ENCODE data around the gene ARFGEF3. TPM values are rescaled to one million over a fixed set of nuclear protein-coding genes. Genes with fewer than 3 reads are reported as not detected.

Gene ARFGEF3
- total RNA-seq, 4 donors from 2014 or later: 6.7 to 17.1 (median 13.2) TPM

DNA sequence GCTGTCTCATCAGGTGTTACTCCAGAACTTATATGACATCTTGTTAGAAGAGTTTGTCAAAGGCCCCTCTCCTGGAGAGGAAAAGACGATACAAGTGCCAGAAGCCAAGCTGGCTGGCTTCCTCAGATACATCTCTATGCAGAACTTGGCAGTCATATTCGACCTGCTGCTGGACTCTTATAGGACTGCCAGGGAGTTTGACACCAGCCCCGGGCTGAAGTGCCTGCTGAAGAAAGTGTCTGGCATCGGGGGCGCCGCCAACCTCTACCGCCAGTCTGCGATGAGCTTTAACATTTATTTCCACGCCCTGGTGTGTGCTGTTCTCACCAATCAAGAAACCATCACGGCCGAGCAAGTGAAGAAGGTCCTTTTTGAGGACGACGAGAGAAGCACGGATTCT is 172.3 kb downstream of the ARFGEF3 start:
- Histone ChIP-seq H3K4me1 (no peaks in the 10 kb centered on the region), H3K9me3 (no peaks in the 10 kb centered on the region), H3K36me3 (peaks cover 0 to 4% (median 0%) of the 10 kb centered on the region in 4 donors), H3K27me3 (no peaks in the 10 kb centered on the region), H3K4me3 (no peak overlapping the region), H3K27ac (no peak overlapping the region)
- in situ Hi-C loops (cut with MboI; ENCODE audit: low pct_ligation_motif_present in 1 of 4, low pct_unique_long_range_greater_than_20kb in 1 of 4, low sequenced_read_pairs in 3 of 4): no loop called here
- intact Hi-C loops (cut with DNase I; ENCODE audit: low total_unique reads): no loop called here
- no peak for DNase-seq
- 91% methylated on average over 14 of the region's 14 CpGs; no CpG with 5 or more reads in 1 of the 2 donors for WGBS, 2 donors (ENCODE audit: low coverage in 1 of 2)
- TF ChIP-seq POLR2A (IDR thresholded peaks at IDR 0.05) (no peak), POLR2AphosphoS5 (IDR thresholded peaks at IDR 0.05) (no peak), EP300 (IDR thresholded peaks at IDR 0.05; ENCODE audit: low read depth) (no peak)
- TF ChIP-seq, protein P1, sequence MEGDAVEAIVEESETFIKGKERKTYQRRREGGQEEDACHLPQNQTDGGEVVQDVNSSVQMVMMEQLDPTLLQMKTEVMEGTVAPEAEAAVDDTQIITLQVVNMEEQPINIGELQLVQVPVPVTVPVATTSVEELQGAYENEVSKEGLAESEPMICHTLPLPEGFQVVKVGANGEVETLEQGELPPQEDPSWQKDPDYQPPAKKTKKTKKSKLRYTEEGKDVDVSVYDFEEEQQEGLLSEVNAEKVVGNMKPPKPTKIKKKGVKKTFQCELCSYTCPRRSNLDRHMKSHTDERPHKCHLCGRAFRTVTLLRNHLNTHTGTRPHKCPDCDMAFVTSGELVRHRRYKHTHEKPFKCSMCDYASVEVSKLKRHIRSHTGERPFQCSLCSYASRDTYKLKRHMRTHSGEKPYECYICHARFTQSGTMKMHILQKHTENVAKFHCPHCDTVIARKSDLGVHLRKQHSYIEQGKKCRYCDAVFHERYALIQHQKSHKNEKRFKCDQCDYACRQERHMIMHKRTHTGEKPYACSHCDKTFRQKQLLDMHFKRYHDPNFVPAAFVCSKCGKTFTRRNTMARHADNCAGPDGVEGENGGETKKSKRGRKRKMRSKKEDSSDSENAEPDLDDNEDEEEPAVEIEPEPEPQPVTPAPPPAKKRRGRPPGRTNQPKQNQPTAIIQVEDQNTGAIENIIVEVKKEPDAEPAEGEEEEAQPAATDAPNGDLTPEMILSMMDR (IDR thresholded peaks at IDR 0.05): no peak

DNA sequence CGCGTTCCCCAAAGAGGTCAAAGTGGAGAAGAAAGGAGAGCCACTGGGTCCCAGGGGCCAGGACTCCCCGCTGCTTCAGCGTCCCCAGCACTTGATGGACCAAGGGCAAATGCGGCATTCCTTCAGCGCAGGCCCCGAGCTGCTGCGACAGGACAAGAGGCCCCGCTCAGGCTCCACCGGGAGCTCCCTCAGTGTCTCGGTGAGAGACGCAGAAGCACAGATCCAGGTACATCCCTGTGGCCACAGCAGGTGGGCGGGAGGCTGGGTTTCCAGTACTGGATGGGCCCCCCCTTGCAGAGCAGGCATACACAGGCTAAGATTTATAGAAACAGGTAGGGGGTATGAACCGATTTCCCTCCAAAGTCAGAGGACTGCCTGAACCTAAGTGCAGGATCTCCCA is 173.2 kb downstream of the ARFGEF3 start:
- in situ Hi-C loops (cut with MboI; ENCODE audit: low pct_ligation_motif_present in 1 of 4, low pct_unique_long_range_greater_than_20kb in 1 of 4, low sequenced_read_pairs in 3 of 4): no loop called here
- intact Hi-C loops (cut with DNase I; ENCODE audit: low total_unique reads): no loop called here
- no peak overlapping the region for H3K4me3 ChIP-seq
- peaks cover 0 to 4% (median 0%) of the 10 kb centered on the region in 4 donors for H3K36me3 ChIP-seq
- DNase-seq: no peak
- no peak for TF ChIP-seq POLR2AphosphoS5 (IDR thresholded peaks at IDR 0.05)
- TF ChIP-seq POLR2A (IDR thresholded peaks at IDR 0.05): no peak
- no peak for TF ChIP-seq EP300 (IDR thresholded peaks at IDR 0.05; ENCODE audit: low read depth)
- TF ChIP-seq, protein P1 (IDR thresholded peaks at IDR 0.05): no peak
- WGBS, 2 donors (ENCODE audit: low coverage in 1 of 2): 95 to 100% methylated on average over 1 to 13 of the region's 14 CpGs
- H3K9me3 ChIP-seq: no peaks in the 10 kb centered on the region
- H3K4me1 ChIP-seq: no peaks in the 10 kb centered on the region
- no peaks in the 10 kb centered on the region for H3K27me3 ChIP-seq
- H3K27ac ChIP-seq: no peak overlapping the region

DNA sequence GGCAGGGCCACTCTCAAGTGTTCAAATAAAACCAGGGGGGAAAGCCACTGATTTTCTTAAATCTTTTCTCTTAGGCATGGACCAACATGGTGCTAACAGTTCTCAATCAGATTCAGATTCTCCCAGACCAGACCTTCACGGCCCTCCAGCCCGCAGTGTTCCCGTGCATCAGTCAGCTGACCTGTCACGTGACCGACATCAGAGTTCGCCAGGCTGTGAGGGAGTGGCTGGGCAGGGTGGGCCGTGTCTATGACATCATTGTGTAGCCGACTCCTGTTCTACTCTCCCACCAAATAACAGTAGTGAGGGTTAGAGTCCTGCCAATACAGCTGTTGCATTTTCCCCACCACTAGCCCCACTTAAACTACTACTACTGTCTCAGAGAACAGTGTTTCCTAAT is 174.5 kb downstream of the ARFGEF3 start:
- Histone ChIP-seq H3K4me3 (no peak overlapping the region), H3K9me3 (no peaks in the 10 kb centered on the region), H3K27ac (no peak overlapping the region), H3K4me1 (no peaks in the 10 kb centered on the region), H3K36me3 (peaks cover 0 to 4% (median 0%) of the 10 kb centered on the region in 4 donors), H3K27me3 (no peaks in the 10 kb centered on the region)
- TF ChIP-seq POLR2A (IDR thresholded peaks at IDR 0.05) (no peak), EP300 (IDR thresholded peaks at IDR 0.05; ENCODE audit: low read depth) (no peak), POLR2AphosphoS5 (IDR thresholded peaks at IDR 0.05) (no peak)
- TF ChIP-seq, protein P1 (IDR thresholded peaks at IDR 0.05): no peak
- intact Hi-C loops (cut with DNase I; ENCODE audit: low total_unique reads) (no loop called here), in situ Hi-C loops (cut with MboI; ENCODE audit: low pct_ligation_motif_present in 1 of 4, low pct_unique_long_range_greater_than_20kb in 1 of 4, low sequenced_read_pairs in 3 of 4) (no loop called here)
- WGBS, 2 donors (ENCODE audit: low coverage in 1 of 2): 80 to 92% methylated on average over 1 to 8 of the region's 8 CpGs
- no peak for DNase-seq

DNA sequence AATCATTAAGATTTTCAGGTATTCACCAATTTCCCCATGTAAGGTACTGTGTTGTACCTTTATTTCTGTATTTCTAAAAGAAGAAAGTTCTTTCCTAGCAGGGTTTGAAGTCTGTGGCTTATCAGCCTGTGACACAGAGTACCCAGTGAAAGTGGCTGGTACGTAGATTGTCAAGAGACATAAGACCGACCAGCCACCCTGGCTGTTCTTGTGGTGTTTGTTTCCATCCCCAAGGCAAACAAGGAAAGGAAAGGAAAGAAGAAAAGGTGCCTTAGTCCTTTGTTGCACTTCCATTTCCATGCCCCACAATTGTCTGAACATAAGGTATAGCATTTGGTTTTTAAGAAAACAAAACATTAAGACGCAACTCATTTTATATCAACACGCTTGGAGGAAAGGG is 175.3 kb downstream of the ARFGEF3 start:
- intact Hi-C loops (cut with DNase I; ENCODE audit: low total_unique reads) (no loop called here), in situ Hi-C loops (cut with MboI; ENCODE audit: low pct_ligation_motif_present in 1 of 4, low pct_unique_long_range_greater_than_20kb in 1 of 4, low sequenced_read_pairs in 3 of 4) (no loop called here)
- WGBS, 2 donors (ENCODE audit: low coverage in 1 of 2): 90 to 97% methylated on average over 4 of the region's 4 CpGs

More for the DNA sequence above, 175.3 kb downstream of the ARFGEF3 start:
- H3K4me1 ChIP-seq: no peaks in the 10 kb centered on the region
- peaks cover 0 to 4% (median 0%) of the 10 kb centered on the region in 4 donors for H3K36me3 ChIP-seq
- no peak for TF ChIP-seq EP300 (IDR thresholded peaks at IDR 0.05; ENCODE audit: low read depth)
- no peak for TF ChIP-seq POLR2AphosphoS5 (IDR thresholded peaks at IDR 0.05)
- no peak for TF ChIP-seq POLR2A (IDR thresholded peaks at IDR 0.05)
- TF ChIP-seq, protein P1 (IDR thresholded peaks at IDR 0.05): no peak
- H3K27me3 ChIP-seq: no peaks in the 10 kb centered on the region
- no peak for DNase-seq
- H3K9me3 ChIP-seq: no peaks in the 10 kb centered on the region
- no peak overlapping the region for H3K4me3 ChIP-seq
- no peak overlapping the region for H3K27ac ChIP-seq
